Fibroblast of villous mesenchyme (primary cell): Measurements from ENCODE around the gene SLBP. TPM values are rescaled to one million over a fixed set of nuclear protein-coding genes. Genes with fewer than 3 reads are reported as not detected.

Source experiments
- DNase-seq: peaks from one replicate; pipeline ENCODE4 v3.0.0-alpha.2; 2010; ENCODE audit warnings: low read depth
- H3K4me3 ChIP-seq: 2 replicates; pipeline ENCODE4 v1.5.1; 2011; ENCODE audit warnings: low read depth, mild to moderate bottlenecking, low read length
- total RNA-seq: library from RNA; depleted of rRNA; stranded (reverse); fragments of >200 nt; gene quantifications from 2 replicates; pipeline ENCODE4 v1.2.3, GENCODE V29; 2012
- TF ChIP-seq, protein P1 (sequence below): IDR thresholded peaks from 2 replicates; pipeline ENCODE4 v1.5.1; 2012; ENCODE audit warnings: low read depth, mild to moderate bottlenecking, low read length; ENCODE audit not compliant: insufficient read depth

SLBP gene
- total RNA-seq, 1 donor, result 63.0 TPM

DNA sequence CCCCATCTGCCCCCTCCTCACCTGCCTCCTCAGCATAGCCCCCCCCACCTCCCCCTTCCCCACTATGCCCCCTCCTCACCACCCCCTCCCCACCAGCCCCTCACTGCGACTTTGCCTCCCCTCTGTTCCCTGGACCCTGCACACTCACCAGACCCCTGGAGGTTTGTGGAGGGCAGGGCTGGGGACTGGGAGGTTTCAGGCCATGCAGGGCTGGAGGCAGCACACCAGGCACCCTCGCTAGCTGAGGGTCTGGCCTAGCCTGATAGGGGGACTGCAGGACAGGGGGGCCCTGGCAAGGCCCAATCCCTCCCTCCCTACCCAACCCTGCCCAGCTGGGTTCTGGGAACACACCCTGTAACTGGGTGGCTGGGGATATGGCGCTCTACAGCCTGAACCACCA, 37.3 kb upstream of the SLBP start:
- no peak overlapping the region for H3K4me3 ChIP-seq
- no peak for DNase-seq
- TF ChIP-seq, protein P1, sequence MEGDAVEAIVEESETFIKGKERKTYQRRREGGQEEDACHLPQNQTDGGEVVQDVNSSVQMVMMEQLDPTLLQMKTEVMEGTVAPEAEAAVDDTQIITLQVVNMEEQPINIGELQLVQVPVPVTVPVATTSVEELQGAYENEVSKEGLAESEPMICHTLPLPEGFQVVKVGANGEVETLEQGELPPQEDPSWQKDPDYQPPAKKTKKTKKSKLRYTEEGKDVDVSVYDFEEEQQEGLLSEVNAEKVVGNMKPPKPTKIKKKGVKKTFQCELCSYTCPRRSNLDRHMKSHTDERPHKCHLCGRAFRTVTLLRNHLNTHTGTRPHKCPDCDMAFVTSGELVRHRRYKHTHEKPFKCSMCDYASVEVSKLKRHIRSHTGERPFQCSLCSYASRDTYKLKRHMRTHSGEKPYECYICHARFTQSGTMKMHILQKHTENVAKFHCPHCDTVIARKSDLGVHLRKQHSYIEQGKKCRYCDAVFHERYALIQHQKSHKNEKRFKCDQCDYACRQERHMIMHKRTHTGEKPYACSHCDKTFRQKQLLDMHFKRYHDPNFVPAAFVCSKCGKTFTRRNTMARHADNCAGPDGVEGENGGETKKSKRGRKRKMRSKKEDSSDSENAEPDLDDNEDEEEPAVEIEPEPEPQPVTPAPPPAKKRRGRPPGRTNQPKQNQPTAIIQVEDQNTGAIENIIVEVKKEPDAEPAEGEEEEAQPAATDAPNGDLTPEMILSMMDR, result no peak

DNA sequence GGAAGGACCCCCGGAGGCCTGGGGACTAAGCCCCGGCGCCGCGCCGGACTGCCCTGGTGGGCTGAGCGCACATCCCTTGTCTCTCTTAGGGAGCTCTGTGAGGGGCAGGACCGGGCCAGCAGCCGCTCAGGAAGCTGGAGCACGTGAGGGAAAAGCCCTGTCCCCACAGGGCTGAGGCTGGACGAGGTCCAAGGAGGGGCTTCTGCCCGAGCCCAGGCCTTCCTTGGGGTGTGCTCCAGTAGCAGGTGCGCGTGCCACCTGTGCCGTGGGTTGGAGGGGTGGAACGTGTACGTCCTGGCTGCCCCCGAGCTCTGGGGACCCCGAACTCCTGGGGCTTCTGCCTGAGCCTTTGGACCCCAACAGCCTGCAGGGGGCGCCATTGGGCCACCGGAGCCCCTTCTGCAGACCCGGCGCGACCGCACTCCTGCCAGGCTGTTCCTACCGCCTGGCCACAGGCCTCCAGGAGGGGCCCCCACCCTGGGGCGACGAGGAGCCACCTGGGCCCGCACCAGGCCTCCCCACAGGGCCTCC, 36.4 kb upstream of the SLBP start:
- peak; percentile 65 for DNase-seq
- TF ChIP-seq, protein P1, result peak; percentile 72
- no peak overlapping the region for H3K4me3 ChIP-seq

DNA sequence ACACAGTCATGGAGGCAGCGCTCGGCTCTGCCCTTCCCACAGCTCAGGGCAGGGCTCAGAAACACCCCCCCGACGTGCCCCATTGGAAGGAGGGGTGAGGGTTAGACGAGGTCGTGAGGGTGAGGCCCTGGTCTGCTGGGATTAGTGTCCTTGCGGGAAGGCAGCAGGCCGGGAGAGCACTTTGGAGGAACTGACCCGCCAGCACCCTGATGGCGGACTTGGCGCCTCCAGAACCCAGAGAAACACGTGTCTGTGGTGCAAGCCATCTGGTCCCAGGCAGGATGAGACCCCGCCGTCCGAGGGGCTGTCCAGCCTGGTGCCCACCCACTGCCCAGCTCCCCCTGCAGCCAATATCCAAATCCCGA, 35.5 kb upstream of the SLBP start:
- no peak overlapping the region for H3K4me3 ChIP-seq
- no peak for DNase-seq
- TF ChIP-seq, protein P1, result no peak

DNA sequence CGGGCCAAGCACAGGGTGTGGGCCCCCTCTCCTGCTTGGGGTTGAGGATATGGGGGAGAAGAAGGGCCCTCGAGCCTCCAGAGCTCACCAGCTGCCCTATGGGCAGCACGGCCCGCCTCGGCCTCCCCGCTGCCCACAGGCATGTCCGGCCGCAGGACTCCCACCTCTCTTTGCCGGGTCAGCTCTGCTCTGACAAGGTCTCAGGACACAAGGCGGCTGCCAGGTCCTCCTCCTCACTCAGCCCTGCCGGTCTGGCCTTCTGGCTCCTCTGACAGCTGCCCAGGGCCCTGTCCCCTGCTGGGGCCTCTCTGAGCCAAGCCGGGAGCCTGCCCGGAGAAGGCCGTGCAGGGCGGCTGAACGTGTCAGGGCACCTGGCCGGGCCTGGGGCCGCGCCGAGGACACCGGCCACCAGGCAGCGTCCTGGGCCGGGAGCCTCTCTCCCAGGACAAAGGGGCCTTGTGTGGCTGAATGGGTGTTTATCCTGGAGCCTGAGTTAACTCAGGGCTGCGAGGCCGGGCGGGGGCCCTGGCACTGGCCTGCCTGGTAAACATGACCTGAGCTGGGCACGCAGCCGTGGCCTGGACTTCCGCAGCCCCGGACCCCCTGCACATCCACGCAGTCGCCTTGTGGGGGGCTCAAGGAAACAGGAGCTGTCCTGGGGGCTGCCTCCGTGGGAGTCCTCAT, 34.9 kb upstream of the SLBP start:
- TF ChIP-seq, protein P1, result no peak
- DNase-seq, result no peak
- H3K4me3 ChIP-seq, result no peak overlapping the region

DNA sequence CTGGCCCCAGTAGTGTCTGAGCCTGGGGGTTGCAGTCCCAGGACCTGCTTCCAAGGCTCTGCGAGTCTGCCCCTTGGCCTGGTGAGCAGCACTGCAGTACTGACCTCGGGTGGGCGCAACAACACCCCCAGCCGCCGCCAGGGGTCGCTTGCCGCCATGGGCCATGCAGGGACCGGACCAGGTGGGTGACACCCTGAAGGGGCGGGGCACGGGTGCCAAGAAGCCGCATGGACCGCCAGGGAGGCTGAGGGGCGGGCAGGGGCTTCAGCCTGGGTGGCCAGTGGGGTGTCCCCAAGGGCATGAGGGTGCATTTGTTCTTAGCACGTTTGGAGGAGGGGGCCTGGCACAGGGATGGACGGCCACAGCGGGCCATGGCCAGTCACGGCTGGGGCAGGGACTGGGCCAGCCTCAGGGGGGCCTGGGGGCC, 34.2 kb upstream of the SLBP start:
- DNase-seq, result peak; percentile 73
- H3K4me3 ChIP-seq, result no peak overlapping the region
- TF ChIP-seq, protein P1, result peak; percentile 92

DNA sequence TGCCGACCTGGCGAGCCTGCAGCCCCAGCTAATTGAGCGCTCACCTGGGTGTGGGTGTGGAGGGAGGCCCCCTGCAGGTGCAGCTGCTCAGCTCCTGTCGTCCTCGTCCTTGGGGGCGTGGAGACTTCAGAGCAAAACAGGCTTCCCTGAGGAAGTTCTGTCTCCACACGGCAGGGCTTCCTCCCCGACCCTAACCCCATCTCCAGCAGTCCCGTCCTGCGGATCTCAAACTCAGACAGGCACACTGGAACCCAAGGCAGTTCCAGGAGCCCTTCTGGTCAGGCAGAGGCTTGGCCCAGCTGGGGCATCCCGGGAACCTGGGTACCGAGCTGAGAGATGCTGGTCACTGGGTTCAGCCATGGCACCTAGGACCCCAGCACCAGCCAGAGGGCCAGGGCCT, 33.6 kb upstream of the SLBP start:
- DNase-seq, result no peak
- H3K4me3 ChIP-seq, result no peak overlapping the region
- TF ChIP-seq, protein P1, result no peak

DNA sequence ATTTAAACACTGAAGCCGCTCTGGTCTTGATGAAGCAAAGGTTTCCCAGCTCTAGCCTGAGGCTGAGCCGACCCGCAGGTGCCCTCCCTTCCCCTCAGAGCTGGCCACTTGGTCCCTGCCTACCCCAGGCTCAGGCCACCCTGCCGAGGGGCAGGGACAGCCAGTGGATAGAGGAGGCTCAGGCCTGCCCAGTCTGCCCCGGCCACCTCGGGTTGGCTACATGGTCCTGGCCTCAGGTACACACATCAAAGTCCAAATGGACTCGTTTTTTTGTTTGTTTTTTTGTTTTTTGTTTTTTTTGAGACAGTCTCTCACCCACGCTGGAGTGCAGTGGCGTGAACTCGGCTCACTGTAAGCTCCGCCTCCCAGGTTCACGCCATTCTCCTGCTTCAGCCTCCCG, 33.0 kb upstream of the SLBP start:
- no peak for DNase-seq
- TF ChIP-seq, protein P1, result no peak
- H3K4me3 ChIP-seq, result no peak overlapping the region
